DND-41 (cell line): ENCODE measurements around the gene CACNA2D4.

Experiments
- ATAC-seq: fragments of 200-7000 bp; cut with Tn5 transposase; 3 replicates; pipeline ENCODE4 v1.9.1; 2021; ENCODE audit warnings: low read depth; ENCODE audit not compliant: insufficient read depth
- DNase-seq: peaks from one replicate; pipeline ENCODE4 v3.0.0-alpha.2; 2020
- H2AFZ ChIP-seq: 2 replicates; pipeline ENCODE4 v1.6.0; 2012; ENCODE audit warnings: low read depth, low read length
- H3K27ac ChIP-seq: 2 replicates; pipeline ENCODE4 v1.5.1; 2012; ENCODE audit warnings: low read length, inconsistent platforms
- H3K27me3 ChIP-seq: fragments of 200-600 bp; sonication (generic); 2 replicates; pipeline ENCODE4 v1.6.0; 2012; ENCODE audit warnings: low read length, mild to moderate bottlenecking, inconsistent platforms; ENCODE audit not compliant: insufficient read depth, poor library complexity
- H3K36me3 ChIP-seq: 2 replicates; pipeline ENCODE4 v1.5.1; 2012; ENCODE audit warnings: low read length, inconsistent platforms; ENCODE audit not compliant: insufficient read depth
- H3K4me1 ChIP-seq: 2 replicates; pipeline ENCODE4 v1.5.1; 2012; ENCODE audit warnings: mild to moderate bottlenecking, low read length; ENCODE audit not compliant: insufficient read depth
- H3K4me2 ChIP-seq: 2 replicates; pipeline ENCODE4 v1.6.0; 2012; ENCODE audit warnings: mild to moderate bottlenecking, moderate library complexity, low read length, inconsistent platforms; ENCODE audit not compliant: insufficient read depth
- H3K4me3 ChIP-seq, 2 experiments: fragments of 200-600 bp in 1 of 2; shearing (Covaris generic) in 1 of 2; 2 replicates each; pipeline ENCODE4 v1.5.1; 2012 to 2016; ENCODE audit warnings: inconsistent platforms in 2 of 2, low read length in 2 of 2, mild to moderate bottlenecking in 2 of 2, low read depth in 1 of 2, moderate library complexity in 1 of 2
- H3K79me2 ChIP-seq: 2 replicates; pipeline ENCODE4 v1.6.0; 2012; ENCODE audit warnings: low read length, inconsistent platforms; ENCODE audit not compliant: insufficient read depth
- H3K9ac ChIP-seq: 2 replicates; pipeline ENCODE4 v1.6.0; 2012; ENCODE audit warnings: low read depth, mild to moderate bottlenecking, inconsistent platforms, low read length, moderate library complexity
- H3K9me3 ChIP-seq: 2 replicates; pipeline ENCODE4 v1.5.1; 2012; ENCODE audit warnings: low read length, moderate library complexity, mild to moderate bottlenecking, inconsistent platforms; ENCODE audit not compliant: insufficient read depth, severe bottlenecking
- H4K20me1 ChIP-seq: 2 replicates; pipeline ENCODE4 v1.6.0; 2012; ENCODE audit warnings: low read length; ENCODE audit not compliant: insufficient read depth
- CTCF ChIP-seq: IDR thresholded peaks from 2 replicates; pipeline ENCODE4 v1.5.1; 2012; ENCODE audit warnings: borderline replicate concordance, low read length, moderate library complexity, mild to moderate bottlenecking; ENCODE audit not compliant: poor library complexity, severe bottlenecking; ENCODE audit errors: extremely low read depth
- EZH2 ChIP-seq: IDR thresholded peaks from 3 replicates; pipeline ENCODE4 v1.6.1; 2012; ENCODE audit warnings: borderline replicate concordance, low read depth, mild to moderate bottlenecking, moderate library complexity, low read length, inconsistent platforms; ENCODE audit not compliant: severe bottlenecking

Gene CACNA2D4

GRCh38 chr12:1911598-1912575 lies 6.6 kb downstream of the CACNA2D4 start:
- Histone ChIP-seq H2AFZ (no peak overlapping the region), H3K4me2 (no peak overlapping the region), H3K4me1 (peaks cover 23% of the 10 kb centered on the region), H3K79me2 (no peaks in the 10 kb centered on the region), H3K36me3 (no peaks in the 10 kb centered on the region), H3K9me3 (no peaks in the 10 kb centered on the region), H4K20me1 (no peaks in the 10 kb centered on the region), H3K9ac (no peak overlapping the region), H3K4me3 (no peak overlapping the region), H3K27ac (no peak overlapping the region), H3K27me3 (no peaks in the 10 kb centered on the region)
- ATAC-seq (no peak), DNase-seq (no peak)
- TF ChIP-seq EZH2 (no peak), CTCF (no peak)

- Histone ChIP-seq H3K79me2 (no peaks in the 10 kb centered on the region), H3K27me3 (no peaks in the 10 kb centered on the region), H3K27ac (no peak overlapping the region), H3K36me3 (no peaks in the 10 kb centered on the region), H4K20me1 (no peaks in the 10 kb centered on the region), H3K4me1 (peaks cover 9% of the 10 kb centered on the region), H3K4me3 (no peak overlapping the region), H3K4me2 (no peak overlapping the region), H2AFZ (no peak overlapping the region), H3K9ac (no peak overlapping the region), H3K9me3 (no peaks in the 10 kb centered on the region)
- no peak for TF ChIP-seq EZH2
- no peak for TF ChIP-seq CTCF
- ATAC-seq (no peak), DNase-seq (no peak)
Observed at GRCh38 chr12:1910468-1910867, 8.0 kb downstream of the CACNA2D4 start.

GRCh38 chr12:1908758-1909157 lies 9.7 kb downstream of the CACNA2D4 start:
- peaks cover 9% of the 10 kb centered on the region for H3K9me3 ChIP-seq
- H3K4me3 ChIP-seq = no peak overlapping the region
- no peak overlapping the region for H3K27ac ChIP-seq
- H2AFZ ChIP-seq = no peak overlapping the region
- H3K79me2 ChIP-seq = no peaks in the 10 kb centered on the region
- no peaks in the 10 kb centered on the region for H4K20me1 ChIP-seq
- DNase-seq (no peak), ATAC-seq (no peak)
- no peaks in the 10 kb centered on the region for H3K27me3 ChIP-seq
- H3K4me2 ChIP-seq = no peak overlapping the region
- no peaks in the 10 kb centered on the region for H3K4me1 ChIP-seq
- H3K9ac ChIP-seq = no peak overlapping the region
- no peaks in the 10 kb centered on the region for H3K36me3 ChIP-seq
- no peak for TF ChIP-seq CTCF
- TF ChIP-seq EZH2 = no peak
